ENCODE results near the gene TIAL1.
"Not testable (repeated sequence)": the region's sequence is repeated elsewhere in the genome, so short reads cannot be mapped to it uniquely, and the experiment has no call there.

Gene TIAL1

GRCh38 chr10:119598397-119598796, 1.6 kb upstream of the TIAL1 start:
- no peak for DNase-seq (ENCODE audit: low spot score)
- no peaks in the 10 kb centered on the region for H3K9me3 Mint-ChIP-seq
- H3K27ac Mint-ChIP-seq, result no peak overlapping the region
- H3K36me3 Mint-ChIP-seq (ENCODE audit: low read depth), result peaks cover 20% of the 10 kb centered on the region
- peaks cover 27% of the 10 kb centered on the region for H3K4me1 Mint-ChIP-seq (ENCODE audit: low read depth)
- no peaks in the 10 kb centered on the region for H3K27me3 Mint-ChIP-seq (ENCODE audit: low read depth)
- peak overlapping the region; percentile 5 for H3K4me3 Mint-ChIP-seq

GRCh38 chr10:119597405-119598186, 832 bp upstream of the TIAL1 start:
- H3K9me3 Mint-ChIP-seq, result no peaks in the 10 kb centered on the region

GRCh38 chr10:119595676-119596515, 868 bp downstream of the TIAL1 start:
- Mint-ChIP-seq H3K36me3 (ENCODE audit: low read depth) (peaks cover 28% of the 10 kb centered on the region), H3K4me1 (ENCODE audit: low read depth) (peaks cover 46% of the 10 kb centered on the region)

More at GRCh38 chr10:119597405-119598186, 832 bp upstream of the TIAL1 start:
- Mint-ChIP-seq H3K36me3 (ENCODE audit: low read depth) (peaks cover 21% of the 10 kb centered on the region), H3K27me3 (ENCODE audit: low read depth) (no peaks in the 10 kb centered on the region), H3K27ac (peak overlapping the region; percentile 87), H3K4me1 (ENCODE audit: low read depth) (peaks cover 35% of the 10 kb centered on the region), H3K4me3 (peak overlapping the region; percentile 93)
- DNase-seq (ENCODE audit: low spot score), result no peak

GRCh38 chr10:119595134-119595675, 1.6 kb downstream of the TIAL1 start:
- Mint-ChIP-seq H3K27ac (peak overlapping the region; percentile 86), H3K4me3 (peak overlapping the region; percentile 93), H3K9me3 (no peaks in the 10 kb centered on the region), H3K27me3 (ENCODE audit: low read depth) (no peaks in the 10 kb centered on the region), H3K36me3 (ENCODE audit: low read depth) (peaks cover 28% of the 10 kb centered on the region), H3K4me1 (ENCODE audit: low read depth) (peaks cover 46% of the 10 kb centered on the region)
- DNase-seq (ENCODE audit: low spot score), result no peak

More at GRCh38 chr10:119595676-119596515, 868 bp downstream of the TIAL1 start:
- H3K27ac Mint-ChIP-seq, result peak overlapping the region; percentile 86
- DNase-seq (ENCODE audit: low spot score), result peak; percentile 64
- peak overlapping the region; percentile 93 for H3K4me3 Mint-ChIP-seq
- H3K9me3 Mint-ChIP-seq, result no peaks in the 10 kb centered on the region
- H3K27me3 Mint-ChIP-seq (ENCODE audit: low read depth), result no peaks in the 10 kb centered on the region

GRCh38 chr10:119588071-119588470, 8.7 kb downstream of the TIAL1 start:
- H3K36me3 Mint-ChIP-seq (ENCODE audit: low read depth), result peaks cover 22% of the 10 kb centered on the region
- DNase-seq (ENCODE audit: low spot score), result no peak
- no peaks in the 10 kb centered on the region for H3K9me3 Mint-ChIP-seq
- no peak overlapping the region for H3K4me3 Mint-ChIP-seq
- no peak overlapping the region for H3K27ac Mint-ChIP-seq
- H3K4me1 Mint-ChIP-seq (ENCODE audit: low read depth), result peaks cover 16% of the 10 kb centered on the region
- no peaks in the 10 kb centered on the region for H3K27me3 Mint-ChIP-seq (ENCODE audit: low read depth)

GRCh38 chr10:119578355-119578754, 18.4 kb downstream of the TIAL1 start:
- Mint-ChIP-seq H3K9me3 (no peaks in the 10 kb centered on the region), H3K4me3 (no peak overlapping the region), H3K36me3 (ENCODE audit: low read depth) (peaks cover 54% of the 10 kb centered on the region), H3K27me3 (ENCODE audit: low read depth) (no peaks in the 10 kb centered on the region), H3K27ac (no peak overlapping the region), H3K4me1 (ENCODE audit: low read depth) (peaks cover 21% of the 10 kb centered on the region)
- no peak for DNase-seq (ENCODE audit: low spot score)

GRCh38 chr10:119575991-119576390, 20.8 kb downstream of the TIAL1 start:
- no peaks in the 10 kb centered on the region for H3K27me3 Mint-ChIP-seq (ENCODE audit: low read depth)
- H3K36me3 Mint-ChIP-seq (ENCODE audit: low read depth), result peaks cover 49% of the 10 kb centered on the region
- peaks cover 19% of the 10 kb centered on the region for H3K4me1 Mint-ChIP-seq (ENCODE audit: low read depth)
- H3K9me3 Mint-ChIP-seq, result no peaks in the 10 kb centered on the region
- H3K27ac Mint-ChIP-seq, result peak overlapping the region; percentile 81
- peak overlapping the region; percentile 58 for H3K4me3 Mint-ChIP-seq
- DNase-seq (ENCODE audit: low spot score), result no peak

GRCh38 chr10:119575506-119575905, 21.3 kb downstream of the TIAL1 start:
- H3K27ac Mint-ChIP-seq, result peak overlapping the region; percentile 81
- peaks cover 19% of the 10 kb centered on the region for H3K4me1 Mint-ChIP-seq (ENCODE audit: low read depth)
- H3K4me3 Mint-ChIP-seq, result peak overlapping the region; percentile 58
- H3K27me3 Mint-ChIP-seq (ENCODE audit: low read depth), result no peaks in the 10 kb centered on the region
- H3K36me3 Mint-ChIP-seq (ENCODE audit: low read depth), result peaks cover 49% of the 10 kb centered on the region
- H3K9me3 Mint-ChIP-seq, result no peaks in the 10 kb centered on the region
- no peak for DNase-seq (ENCODE audit: low spot score)

GRCh38 chr10:119567978-119568377, 28.8 kb downstream of the TIAL1 start:
- H3K27ac Mint-ChIP-seq, result no peak overlapping the region
- peaks cover 4% of the 10 kb centered on the region for H3K36me3 Mint-ChIP-seq (ENCODE audit: low read depth)
- peaks cover 3% of the 10 kb centered on the region for H3K27me3 Mint-ChIP-seq (ENCODE audit: low read depth)
- no peak for DNase-seq (ENCODE audit: low spot score)
- H3K4me1 Mint-ChIP-seq (ENCODE audit: low read depth), result no peaks in the 10 kb centered on the region
- no peaks in the 10 kb centered on the region for H3K9me3 Mint-ChIP-seq
- H3K4me3 Mint-ChIP-seq, result no peak overlapping the region

- Mint-ChIP-seq H3K4me1 (ENCODE audit: low read depth) (no peaks in the 10 kb centered on the region), H3K9me3 (no peaks in the 10 kb centered on the region), H3K27me3 (ENCODE audit: low read depth) (peaks cover 3% of the 10 kb centered on the region), H3K4me3 (no peak overlapping the region), H3K36me3 (ENCODE audit: low read depth) (no peaks in the 10 kb centered on the region), H3K27ac (no peak overlapping the region)
- DNase-seq (ENCODE audit: low spot score), result no peak
Observed at GRCh38 chr10:119562097-119562496, 34.7 kb downstream of the TIAL1 start.

GRCh38 chr10:119559511-119559910, 37.3 kb downstream of the TIAL1 start:
- not testable (repeated sequence) for H3K9me3 Mint-ChIP-seq; H3K4me3 Mint-ChIP-seq; H3K36me3 Mint-ChIP-seq (ENCODE audit: low read depth); DNase-seq (ENCODE audit: low spot score); H3K27ac Mint-ChIP-seq; H3K27me3 Mint-ChIP-seq (ENCODE audit: low read depth); H3K4me1 Mint-ChIP-seq (ENCODE audit: low read depth)

- not testable (repeated sequence) for H3K9me3 Mint-ChIP-seq; H3K4me3 Mint-ChIP-seq; H3K27ac Mint-ChIP-seq; H3K36me3 Mint-ChIP-seq (ENCODE audit: low read depth); DNase-seq (ENCODE audit: low spot score); H3K4me1 Mint-ChIP-seq (ENCODE audit: low read depth)
- H3K27me3 Mint-ChIP-seq (ENCODE audit: low read depth), result peaks cover 12% of the 10 kb centered on the region
Observed at GRCh38 chr10:119556081-119556480, 40.7 kb downstream of the TIAL1 start.

GRCh38 chr10:119555178-119555784, 41.5 kb downstream of the TIAL1 start:
- Mint-ChIP-seq H3K4me3 (no peak overlapping the region), H3K36me3 (ENCODE audit: low read depth) (no peaks in the 10 kb centered on the region), H3K27me3 (ENCODE audit: low read depth) (peaks cover 15% of the 10 kb centered on the region), H3K27ac (no peak overlapping the region), H3K9me3 (no peaks in the 10 kb centered on the region), H3K4me1 (ENCODE audit: low read depth) (no peaks in the 10 kb centered on the region)
- no peak for DNase-seq (ENCODE audit: low spot score)

- peaks cover 1% of the 10 kb centered on the region for H3K4me1 Mint-ChIP-seq (ENCODE audit: low read depth)
- no peak overlapping the region for H3K4me3 Mint-ChIP-seq
- peaks cover 38% of the 10 kb centered on the region for H3K27me3 Mint-ChIP-seq (ENCODE audit: low read depth)
- no peaks in the 10 kb centered on the region for H3K9me3 Mint-ChIP-seq
- DNase-seq (ENCODE audit: low spot score), result no peak
- H3K27ac Mint-ChIP-seq, result no peak overlapping the region
- no peaks in the 10 kb centered on the region for H3K36me3 Mint-ChIP-seq (ENCODE audit: low read depth)
Observed at GRCh38 chr10:119550827-119551226, 45.9 kb downstream of the TIAL1 start.
